ENCODE measurements around the gene SAV1. TPM values are rescaled to one million over a fixed set of nuclear protein-coding genes. Genes with fewer than 3 reads are reported as not detected.
"Not testable (repeated sequence)": the region's sequence is repeated elsewhere in the genome, so short reads cannot be mapped to it uniquely, and the experiment has no call there.

SAV1 gene
- total and polyA plus RNA-seq, 2 experiments from 2014 or later = 28.6 to 30.2 TPM

DNA sequence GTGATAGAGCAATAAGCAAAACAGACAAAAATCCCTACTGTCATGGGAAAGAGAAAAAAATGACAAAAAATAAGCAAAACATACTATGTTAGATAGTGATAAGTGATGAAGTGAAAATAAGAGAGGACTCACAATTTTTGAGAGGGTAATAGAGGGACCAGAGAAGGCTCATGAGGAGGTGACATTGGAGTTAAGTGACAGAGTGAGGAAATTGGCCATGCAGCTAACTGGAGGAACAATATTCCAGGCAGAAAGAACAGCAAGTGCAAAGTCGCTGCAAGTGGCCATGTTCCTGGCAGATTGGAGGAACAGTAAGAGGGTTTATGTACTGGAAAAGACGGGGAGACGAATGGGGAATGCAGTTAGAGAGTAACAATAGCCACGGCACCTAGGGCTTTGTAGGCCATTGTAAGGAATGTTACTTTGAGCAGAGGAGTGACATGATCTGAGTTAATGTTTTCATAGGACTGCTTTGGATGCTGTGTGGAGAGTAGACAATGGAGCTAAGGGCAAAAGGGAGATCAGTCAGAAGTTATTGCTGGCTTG lies 1.4 kb upstream of the SAV1 start:
- H2AFZ ChIP-seq = peak overlapping the region; percentile 81; the same call in 1 of the 2 replicates
- in situ Hi-C loops (cut with MboI) = no loop called here
- no peak overlapping the region for H3K9ac ChIP-seq
- H3K4me3 ChIP-seq = no peak overlapping the region
- no peak for TF ChIP-seq EZH2phosphoT487 (IDR thresholded peaks at IDR 0.05; ENCODE audit: insufficient read depth, low read depth)
- no peak for TF ChIP-seq EZH2 (IDR thresholded peaks at IDR 0.05; ENCODE audit: insufficient read depth, poor library complexity, severe bottlenecking)
- H4K20me1 ChIP-seq (ENCODE audit: insufficient read depth) = no peaks in the 10 kb centered on the region
- H3K4me2 ChIP-seq (ENCODE audit: unreplicated experiment) = no peak overlapping the region
- no peaks in the 10 kb centered on the region for H3K9me2 ChIP-seq (ENCODE audit: insufficient read depth)
- H3K36me3 ChIP-seq (ENCODE audit: low read depth) = 0 out of 2 replicates have a peak, but pooled peaks cover 3% of the 10 kb centered on the region
- no peaks in the 10 kb centered on the region for H3K9me3 ChIP-seq (ENCODE audit: low read depth)
- no peak overlapping the region for H3K27ac ChIP-seq
- H3K27me3 ChIP-seq (replicated peaks; ENCODE audit: insufficient read depth) = no peaks in the 10 kb centered on the region
- H3F3A ChIP-seq (ENCODE audit: insufficient read depth) = peaks cover 23% of the 10 kb centered on the region
- peaks cover 32% of the 10 kb centered on the region for H3K79me2 ChIP-seq (ENCODE audit: insufficient read depth)
- no peak for DNase-seq
- 82 to 83% methylated on average over 4 of the region's 4 CpGs for WGBS, 2 experiments (ENCODE audit: low coverage in 1 of 2, low lambda C conversion rate in 2 of 2, missing lambda C conversion rate in 2 of 2)
- peaks cover 11% of the 10 kb centered on the region for H3K4me1 ChIP-seq (ENCODE audit: insufficient read depth)

DNA sequence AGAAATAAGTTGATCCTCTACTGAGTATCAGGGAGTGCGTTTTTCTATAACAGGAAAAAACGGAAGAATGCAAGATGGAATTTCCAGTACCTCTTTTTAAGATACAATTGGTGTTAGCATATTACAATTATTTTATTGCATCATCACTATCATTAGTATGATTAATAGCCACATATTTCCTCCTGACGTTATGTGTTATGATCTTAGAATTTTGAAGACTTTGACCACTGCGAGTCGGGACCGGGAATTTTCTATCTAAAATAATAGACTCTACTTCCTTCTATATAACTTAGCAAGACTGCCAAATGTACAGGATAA lies 679 bp upstream of the SAV1 start:
- peak overlapping the region; percentile 85 for H3K27ac ChIP-seq
- H4K20me1 ChIP-seq (ENCODE audit: insufficient read depth) = no peaks in the 10 kb centered on the region
- 24 to 25% methylated on average over 6 of the region's 6 CpGs for WGBS, 2 experiments (ENCODE audit: low coverage in 1 of 2, low lambda C conversion rate in 2 of 2, missing lambda C conversion rate in 2 of 2)
- no peaks in the 10 kb centered on the region for H3K27me3 ChIP-seq (replicated peaks; ENCODE audit: insufficient read depth)
- H2AFZ ChIP-seq = peak overlapping the region; percentile 81
- TF ChIP-seq EZH2 (IDR thresholded peaks at IDR 0.05; ENCODE audit: insufficient read depth, poor library complexity, severe bottlenecking) (no peak), EZH2phosphoT487 (IDR thresholded peaks at IDR 0.05; ENCODE audit: insufficient read depth, low read depth) (no peak)
- DNase-seq = no peak
- H3K79me2 ChIP-seq (ENCODE audit: insufficient read depth) = peaks cover 40% of the 10 kb centered on the region
- peaks cover 23% of the 10 kb centered on the region for H3F3A ChIP-seq (ENCODE audit: insufficient read depth)
- peak overlapping the region; percentile 94 for H3K9ac ChIP-seq
- H3K36me3 ChIP-seq (ENCODE audit: low read depth) = 0 out of 2 replicates have a peak, but pooled peaks cover 4% of the 10 kb centered on the region
- H3K4me3 ChIP-seq = peak overlapping the region; percentile 90
- H3K4me1 ChIP-seq (ENCODE audit: insufficient read depth) = peaks cover 16% of the 10 kb centered on the region
- H3K9me3 ChIP-seq (ENCODE audit: low read depth) = no peaks in the 10 kb centered on the region
- in situ Hi-C loops (cut with MboI) = no loop called here
- H3K4me2 ChIP-seq (ENCODE audit: unreplicated experiment) = peak overlapping the region; percentile 98
- no peaks in the 10 kb centered on the region for H3K9me2 ChIP-seq (ENCODE audit: insufficient read depth)

DNA sequence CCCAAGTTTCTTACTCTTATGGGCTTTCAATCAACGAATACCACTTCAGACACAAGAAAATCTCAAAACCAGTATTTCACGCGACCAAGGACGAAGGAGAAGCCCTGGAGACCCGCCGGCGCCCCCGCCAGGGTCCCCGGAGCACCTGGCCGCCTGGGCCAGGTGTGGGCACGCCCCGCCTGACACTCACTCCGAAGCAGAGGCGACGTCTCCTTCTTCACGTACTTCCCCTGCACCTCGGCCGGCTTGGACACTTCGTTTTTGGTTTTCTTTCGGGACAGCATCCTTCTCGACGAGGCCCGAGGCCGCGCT lies 466 bp downstream of the SAV1 start:
- Histone ChIP-seq H3K36me3 (ENCODE audit: low read depth) (0 out of 2 replicates have a peak, but pooled peaks cover 4% of the 10 kb centered on the region), H3K9me3 (ENCODE audit: low read depth) (no peaks in the 10 kb centered on the region), H3K4me1 (ENCODE audit: insufficient read depth) (peaks cover 16% of the 10 kb centered on the region), H3K9me2 (ENCODE audit: insufficient read depth) (no peaks in the 10 kb centered on the region), H4K20me1 (ENCODE audit: insufficient read depth) (no peaks in the 10 kb centered on the region), H3K4me3 (peak overlapping the region; percentile 90), H3K27me3 (replicated peaks; ENCODE audit: insufficient read depth) (no peaks in the 10 kb centered on the region), H3K4me2 (ENCODE audit: unreplicated experiment) (peak overlapping the region; percentile 98), H2AFZ (peak overlapping the region; percentile 81), H3F3A (ENCODE audit: insufficient read depth) (peaks cover 23% of the 10 kb centered on the region), H3K79me2 (ENCODE audit: insufficient read depth) (peaks cover 51% of the 10 kb centered on the region), H3K27ac (peak overlapping the region; percentile 85), H3K9ac (peak overlapping the region; percentile 94)
- WGBS, 2 experiments (ENCODE audit: low coverage in 1 of 2, low lambda C conversion rate in 2 of 2, missing lambda C conversion rate in 2 of 2) = 1 to 3% methylated on average over 23 to 25 of the region's 25 CpGs
- TF ChIP-seq EZH2 (IDR thresholded peaks at IDR 0.05; ENCODE audit: insufficient read depth, poor library complexity, severe bottlenecking) (no peak), EZH2phosphoT487 (IDR thresholded peaks at IDR 0.05; ENCODE audit: insufficient read depth, low read depth) (no peak)
- no peak for DNase-seq
- in situ Hi-C loops (cut with MboI) = no loop called here

DNA sequence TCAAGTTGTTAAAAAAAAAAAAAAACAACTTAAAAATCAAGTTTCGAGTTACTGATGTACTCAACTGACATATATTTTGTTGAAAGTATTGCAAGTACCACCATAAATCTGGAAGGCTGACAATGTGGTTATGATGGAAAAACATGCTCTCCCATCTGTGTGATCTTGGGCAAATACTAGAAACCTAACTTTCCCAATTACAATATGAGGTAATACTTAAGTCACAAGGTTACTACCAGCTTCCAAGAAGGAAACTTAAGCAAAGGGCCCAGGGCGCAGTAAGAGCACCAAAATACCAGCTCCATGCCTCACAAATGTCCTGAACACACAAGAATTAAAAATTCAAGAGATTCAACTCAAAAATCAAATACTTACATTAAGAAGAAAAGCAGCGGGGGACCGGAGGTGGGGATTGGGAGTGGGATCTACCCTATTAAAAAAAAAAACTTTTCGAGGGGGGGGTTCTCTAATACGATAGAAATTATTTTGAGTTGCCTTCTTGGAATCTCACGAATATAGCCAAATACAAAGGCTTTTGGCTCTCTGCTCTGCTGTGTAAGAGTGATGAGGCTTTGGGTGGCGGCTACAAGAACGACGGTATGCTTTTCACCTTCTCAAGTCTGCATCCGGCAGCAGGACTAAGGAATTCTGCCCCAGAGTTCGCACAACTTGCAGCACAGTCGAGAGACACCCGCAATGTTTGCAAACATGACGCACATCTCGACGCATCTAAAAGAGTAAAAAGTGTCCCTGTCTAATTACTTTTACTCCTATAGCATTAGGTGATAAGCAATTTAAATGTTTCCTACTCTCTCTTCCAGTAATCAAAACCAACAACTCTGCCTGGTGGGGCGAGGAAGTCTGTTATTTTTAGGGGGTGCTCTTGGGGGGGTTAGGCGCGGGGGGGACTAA lies 1.1 kb downstream of the SAV1 start:
- peak; percentile 85 for DNase-seq
- no peaks in the 10 kb centered on the region for H3K9me2 ChIP-seq (ENCODE audit: insufficient read depth)
- H3K27me3 ChIP-seq (replicated peaks; ENCODE audit: insufficient read depth) = no peaks in the 10 kb centered on the region
- H3K27ac ChIP-seq = peak overlapping the region; percentile 85
- no peak for TF ChIP-seq EZH2 (IDR thresholded peaks at IDR 0.05; ENCODE audit: insufficient read depth, poor library complexity, severe bottlenecking)
- TF ChIP-seq EZH2phosphoT487 (IDR thresholded peaks at IDR 0.05; ENCODE audit: insufficient read depth, low read depth) = no peak
- WGBS, 2 experiments (ENCODE audit: low coverage in 1 of 2, low lambda C conversion rate in 2 of 2, missing lambda C conversion rate in 2 of 2) = 1% methylated on average over 18 to 20 of the region's 20 CpGs
- peak overlapping the region; percentile 98 for H3K4me2 ChIP-seq (ENCODE audit: unreplicated experiment)
- peaks cover 23% of the 10 kb centered on the region for H3F3A ChIP-seq (ENCODE audit: insufficient read depth)
- H2AFZ ChIP-seq = peak overlapping the region; percentile 81
- H3K9ac ChIP-seq = peak overlapping the region; percentile 94
- H3K9me3 ChIP-seq (ENCODE audit: low read depth) = no peaks in the 10 kb centered on the region
- peak overlapping the region; percentile 90 for H3K4me3 ChIP-seq
- no peaks in the 10 kb centered on the region for H4K20me1 ChIP-seq (ENCODE audit: insufficient read depth)
- 0 out of 2 replicates have a peak, but pooled peaks cover 4% of the 10 kb centered on the region for H3K36me3 ChIP-seq (ENCODE audit: low read depth)
- in situ Hi-C loops (cut with MboI) = no loop called here
- H3K4me1 ChIP-seq (ENCODE audit: insufficient read depth) = peaks cover 16% of the 10 kb centered on the region
- H3K79me2 ChIP-seq (ENCODE audit: insufficient read depth) = peaks cover 57% of the 10 kb centered on the region

DNA sequence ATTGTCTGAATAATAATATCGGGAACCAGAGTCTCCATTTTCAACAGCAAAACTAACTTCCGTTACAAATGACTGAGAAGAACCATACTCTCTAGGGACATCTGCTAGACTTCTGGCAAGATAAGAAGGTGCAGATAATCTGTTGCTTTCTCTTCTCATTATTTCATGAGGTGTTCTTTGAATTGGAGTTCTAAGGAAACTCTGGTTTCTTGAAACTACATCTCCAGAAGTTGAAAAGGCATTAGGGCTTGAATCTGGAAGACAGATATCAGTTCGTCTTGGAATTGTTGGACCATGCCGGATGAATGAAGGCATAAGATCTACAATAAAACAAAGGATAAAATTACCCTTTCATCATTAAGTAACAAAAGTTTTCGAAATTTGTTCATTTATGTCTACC lies 2.8 kb downstream of the SAV1 start:
- H3K27ac ChIP-seq; H3K9me3 ChIP-seq (ENCODE audit: low read depth); H3K27me3 ChIP-seq (replicated peaks; ENCODE audit: insufficient read depth); H2AFZ ChIP-seq; in situ Hi-C loops (cut with MboI); H3K9me2 ChIP-seq (ENCODE audit: insufficient read depth); DNase-seq; H4K20me1 ChIP-seq (ENCODE audit: insufficient read depth): not testable (repeated sequence)
- Histone ChIP-seq H3K4me1 (ENCODE audit: insufficient read depth) (peaks cover 16% of the 10 kb centered on the region), H3K4me2 (ENCODE audit: unreplicated experiment) (peak overlapping the region; percentile 98), H3K79me2 (ENCODE audit: insufficient read depth) (peaks cover 75% of the 10 kb centered on the region), H3K9ac (peak overlapping the region; percentile 94; the same call in 1 of the 2 replicates), H3K4me3 (peak overlapping the region; percentile 90; the same call in 1 of the 2 replicates), H3K36me3 (ENCODE audit: low read depth) (peaks cover 11% of the 10 kb centered on the region; the same call in 1 of the 2 replicates), H3F3A (ENCODE audit: insufficient read depth) (peaks cover 23% of the 10 kb centered on the region)
- WGBS, 2 experiments (ENCODE audit: low coverage in 1 of 2, low lambda C conversion rate in 2 of 2, missing lambda C conversion rate in 2 of 2) = 91 to 93% methylated on average over 5 of the region's 5 CpGs

DNA sequence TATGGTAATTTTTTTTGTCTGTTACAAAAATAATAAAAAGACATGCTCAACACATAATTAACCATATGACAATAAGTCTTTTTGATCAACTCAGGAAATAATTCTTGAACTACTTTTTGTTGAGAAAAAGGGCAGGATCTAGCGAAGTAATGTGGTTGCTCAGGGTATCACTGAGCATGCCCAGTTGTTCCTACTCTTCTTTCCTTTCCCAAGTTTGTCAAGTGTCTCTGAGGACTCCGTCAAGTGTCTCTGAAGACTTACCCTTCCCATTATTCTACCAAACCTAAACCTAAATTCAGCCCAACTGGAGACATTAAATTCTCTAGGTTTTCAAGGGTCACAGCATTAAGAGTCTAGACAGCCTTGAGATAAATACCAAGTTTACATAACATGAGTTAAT lies 3.5 kb downstream of the SAV1 start:
- H4K20me1 ChIP-seq (ENCODE audit: insufficient read depth); H2AFZ ChIP-seq; H3K27ac ChIP-seq; H3K9ac ChIP-seq; DNase-seq; H3K27me3 ChIP-seq (replicated peaks; ENCODE audit: insufficient read depth); H3K9me3 ChIP-seq (ENCODE audit: low read depth); H3K9me2 ChIP-seq (ENCODE audit: insufficient read depth); in situ Hi-C loops (cut with MboI); H3K4me3 ChIP-seq; H3K4me2 ChIP-seq (ENCODE audit: unreplicated experiment): not testable (repeated sequence)
- Histone ChIP-seq H3F3A (ENCODE audit: insufficient read depth) (peaks cover 26% of the 10 kb centered on the region), H3K4me1 (ENCODE audit: insufficient read depth) (peaks cover 16% of the 10 kb centered on the region), H3K36me3 (ENCODE audit: low read depth) (peaks cover 11% of the 10 kb centered on the region; the same call in 1 of the 2 replicates), H3K79me2 (ENCODE audit: insufficient read depth) (peaks cover 82% of the 10 kb centered on the region)
- WGBS, 2 experiments (ENCODE audit: low coverage in 1 of 2, low lambda C conversion rate in 2 of 2, missing lambda C conversion rate in 2 of 2) = 100% methylated on average over 2 of the region's 2 CpGs

Data from GM23248 (cell line).